ENCODE data around the gene RRAS. TPM values are rescaled to one million over a fixed set of nuclear protein-coding genes. Genes with fewer than 3 reads are reported as not detected.

Gene RRAS
- total RNA-seq, 6 experiments from 2014 or later: 8.5 to 16.4 (median 11.5) TPM

- Histone ChIP-seq H3K36me3 (peaks cover 0 to 16% (median 7%) of the 10 kb centered on the region in 4 donors), H3K27ac (peak within 1 kb of the TSS; percentile 54 to 82 (median 67)), H3K9me3 (no peaks in the 10 kb centered on the region), H3K4me1 (peaks cover 0 to 14% (median 5%) of the 10 kb centered on the region in 4 donors), H3K27me3 (no peaks in the 10 kb centered on the region), H3K4me3 (peak within 1 kb of the TSS; percentile 59 to 79 (median 68))
- WGBS (ENCODE audit: insufficient coverage, low coverage, low lambda C conversion rate, missing lambda C conversion rate): under 1% methylated on average over 50 of the region's 50 CpGs
- TF ChIP-seq POLR2A (IDR thresholded peaks at IDR 0.05) (peak; percentile 80), CTCF (IDR thresholded peaks at IDR 0.05) (no peak)
- intact Hi-C loops (cut with DNase I): loop anchor here in 1 of 2 donors (10.0 kb wide), 1 partner anchor 71 kb away; the partner anchor contains the start of gene PRR12
- DNase-seq (peak; percentile 98 to 99 (median 98)), ATAC-seq (peak; percentile 82 to 90 (median 84))
Measured at GRCh38 chr19:49665351-49666119, 25.6 kb upstream of the RRAS start, which contains the start of the genes BCL2L12 and IRF3. TSS of gene BCL2L12 (plus strand) at chr19:49665933. CDS start at chr19:49666693, 760 bp downstream. TSS of gene IRF3 (minus strand) at chr19:49665857. CDS start at chr19:49664838, 1,019 bp downstream.

GRCh38 chr19:49665036-49665350 lies 25.1 kb upstream of the RRAS start:
- H3K36me3 ChIP-seq: peaks cover 0 to 21% (median 7%) of the 10 kb centered on the region in 4 donors
- H3K27me3 ChIP-seq: no peaks in the 10 kb centered on the region
- peak overlapping the region; percentile 54 to 82 (median 67) for H3K27ac ChIP-seq
- peaks cover 0 to 14% (median 5%) of the 10 kb centered on the region in 4 donors for H3K4me1 ChIP-seq
- ATAC-seq: no peak
- no peaks in the 10 kb centered on the region for H3K9me3 ChIP-seq
- no peak for TF ChIP-seq POLR2A (IDR thresholded peaks at IDR 0.05)
- TF ChIP-seq CTCF (IDR thresholded peaks at IDR 0.05): no peak
- intact Hi-C loops (cut with DNase I): loop anchor here in 1 of 2 donors (10.0 kb wide), 1 partner anchor 70 kb away; the partner anchor contains the start of gene PRR12
- peak overlapping the region; percentile 59 to 79 (median 68) for H3K4me3 ChIP-seq
- 0% methylated on average over 7 of the region's 7 CpGs for WGBS (ENCODE audit: insufficient coverage, low coverage, low lambda C conversion rate, missing lambda C conversion rate)
- no peak for DNase-seq

GRCh38 chr19:49664171-49665035 lies 24.5 kb upstream of the RRAS start:
- DNase-seq (peak; percentile 94 to 95 (median 95)), ATAC-seq (peak; percentile 80 to 87 (median 86))
- Histone ChIP-seq H3K4me3 (peak overlapping the region; percentile 59 to 79 (median 68)), H3K27ac (peak overlapping the region; percentile 54 to 82 (median 67)), H3K4me1 (peaks cover 0 to 14% (median 5%) of the 10 kb centered on the region in 4 donors), H3K9me3 (no peaks in the 10 kb centered on the region), H3K27me3 (no peaks in the 10 kb centered on the region), H3K36me3 (peaks cover 0 to 24% (median 7%) of the 10 kb centered on the region in 4 donors)
- under 1% methylated on average over 51 of the region's 53 CpGs for WGBS (ENCODE audit: insufficient coverage, low coverage, low lambda C conversion rate, missing lambda C conversion rate)
- TF ChIP-seq POLR2A (IDR thresholded peaks at IDR 0.05): peak; percentile 61
- TF ChIP-seq CTCF (IDR thresholded peaks at IDR 0.05): peak in 2 of 4 donors; percentile 25 to 27
- intact Hi-C loops (cut with DNase I): loop anchor here in 1 of 2 donors (10.0 kb wide), 1 partner anchor 70 kb away; the partner anchor contains the start of gene PRR12

GRCh38 chr19:49663224-49663623 lies 23.3 kb upstream of the RRAS start:
- ATAC-seq (no peak), DNase-seq (no peak)
- no peak overlapping the region for H3K27ac ChIP-seq
- no peaks in the 10 kb centered on the region for H3K27me3 ChIP-seq
- intact Hi-C loops (cut with DNase I): loop anchor here in 1 of 2 donors (10.0 kb wide), 1 partner anchor 68 kb away; the partner anchor contains the start of gene PRR12
- peaks cover 0 to 14% (median 5%) of the 10 kb centered on the region in 4 donors for H3K4me1 ChIP-seq
- no peak overlapping the region for H3K4me3 ChIP-seq
- TF ChIP-seq POLR2A (IDR thresholded peaks at IDR 0.05): no peak
- no peak for TF ChIP-seq CTCF (IDR thresholded peaks at IDR 0.05)
- H3K36me3 ChIP-seq: peaks cover 0 to 31% (median 7%) of the 10 kb centered on the region in 4 donors
- no peaks in the 10 kb centered on the region for H3K9me3 ChIP-seq
- WGBS (ENCODE audit: insufficient coverage, low coverage, low lambda C conversion rate, missing lambda C conversion rate): 86% methylated on average over 5 of the region's 12 CpGs

All from right lobe of liver (tissue), 6 donors.